ENCODE measurements around the gene C12orf42. TPM values are rescaled to one million over a fixed set of nuclear protein-coding genes. Genes with fewer than 3 reads are reported as not detected.

Gene C12orf42
- total and polyA plus RNA-seq, 4 donors: 0.14 to 0.17 TPM; not detected in 2

DNA sequence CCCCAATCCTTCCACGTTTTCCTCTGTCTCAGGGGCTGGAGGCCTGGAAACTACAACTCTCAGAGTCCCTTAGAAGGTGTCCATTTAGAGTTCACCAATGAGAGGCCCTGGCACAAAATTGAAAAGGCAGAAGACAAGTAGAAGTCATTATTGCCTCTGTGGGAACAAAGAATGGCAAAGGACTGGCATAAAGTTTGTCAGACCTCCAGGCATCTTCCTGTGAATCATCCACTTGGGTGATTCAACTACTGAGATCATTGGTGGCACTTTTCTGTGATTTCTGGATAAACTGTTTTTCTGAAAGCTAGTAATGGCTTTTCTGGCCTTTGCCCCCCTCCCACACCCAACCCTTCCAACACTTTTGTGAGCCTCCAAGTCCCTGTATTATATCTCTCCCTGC, 42.6 kb upstream of the C12orf42 start (continued):
- TF ChIP-seq HNF4G (IDR thresholded peaks at IDR 0.05) (no peak), GABPA (IDR thresholded peaks at IDR 0.05 in 1 of 2, conservative IDR thresholded peaks at IDR 0.05 in 1 of 2) (no peak), HNF4A (conservative IDR thresholded peaks at IDR 0.05) (no peak), YY1 (IDR thresholded peaks at IDR 0.05) (no peak)
- TF ChIP-seq, protein P1, sequence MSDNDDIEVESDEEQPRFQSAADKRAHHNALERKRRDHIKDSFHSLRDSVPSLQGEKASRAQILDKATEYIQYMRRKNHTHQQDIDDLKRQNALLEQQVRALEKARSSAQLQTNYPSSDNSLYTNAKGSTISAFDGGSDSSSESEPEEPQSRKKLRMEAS (IDR thresholded peaks at IDR 0.05): no peak

DNA sequence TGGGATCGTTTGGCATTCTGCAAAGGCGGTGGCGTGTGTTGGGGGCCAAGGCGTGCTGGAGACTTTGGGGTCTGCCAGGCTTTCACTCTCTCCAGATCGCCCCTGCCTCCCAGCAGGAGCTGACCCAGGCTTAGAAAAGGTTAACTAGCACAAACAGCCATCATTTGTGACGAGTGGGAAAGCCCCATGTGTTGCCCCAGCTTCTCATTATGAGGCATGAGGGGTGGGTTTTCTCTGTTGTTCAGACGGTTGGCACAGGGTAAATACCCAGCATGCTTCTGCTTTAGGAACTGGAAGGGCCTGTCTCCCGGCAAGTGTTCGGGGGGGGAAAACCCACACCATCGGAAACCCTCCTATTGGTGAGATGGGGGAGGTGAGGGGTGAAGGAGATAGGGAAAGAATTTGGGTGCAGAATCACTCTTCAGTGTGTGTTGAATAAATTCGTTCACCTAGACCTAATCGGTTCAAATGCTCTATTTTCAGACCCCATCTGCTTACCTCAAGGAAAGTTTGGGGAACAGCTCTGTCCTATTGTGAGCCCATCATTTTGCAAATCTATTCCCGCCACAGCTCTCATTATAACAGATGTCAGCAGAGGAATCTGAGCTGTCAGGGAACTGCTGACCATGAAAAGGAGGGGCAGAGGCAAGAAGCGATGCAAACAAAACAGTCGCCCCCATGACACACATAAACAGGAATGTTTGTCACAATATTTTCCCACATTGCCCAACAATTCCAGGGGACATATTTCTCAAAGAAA, 34.7 kb upstream of the C12orf42 start:
- TF ChIP-seq RAD21 (IDR thresholded peaks at IDR 0.05): no peak
- H3K9me3 ChIP-seq (ENCODE audit: control insufficient read depth in 4 of 4, low read length in 3 of 4): no peaks in the 10 kb centered on the region
- DNase-seq (ENCODE audit: low spot score): no peak
- H3K9ac ChIP-seq (ENCODE audit: low read depth in 1 of 2, low read length in 2 of 2): no peak overlapping the region
- no peaks in the 10 kb centered on the region for H3K4me1 ChIP-seq (ENCODE audit: control insufficient read depth in 4 of 4, insufficient read depth in 4 of 4, low read length in 3 of 4)
- H3K27ac ChIP-seq (ENCODE audit: low read depth in 1 of 2, low read length in 2 of 2): no peak overlapping the region
- H3K4me3 ChIP-seq (ENCODE audit: low read depth in 1 of 3, low read length in 3 of 3): no peak overlapping the region
- no peaks in the 10 kb centered on the region for H3K36me3 ChIP-seq (ENCODE audit: control insufficient read depth in 4 of 4, insufficient read depth in 3 of 4, low read depth in 1 of 4, low read length in 3 of 4)
- peaks cover 0 to 3% (median 0%) of the 10 kb centered on the region in 4 donors for H3K27me3 ChIP-seq (ENCODE audit: control insufficient read depth in 4 of 4, insufficient read depth in 4 of 4, low read length in 3 of 4)
- WGBS: 50% methylated on average over 15 of the region's 15 CpGs

DNA sequence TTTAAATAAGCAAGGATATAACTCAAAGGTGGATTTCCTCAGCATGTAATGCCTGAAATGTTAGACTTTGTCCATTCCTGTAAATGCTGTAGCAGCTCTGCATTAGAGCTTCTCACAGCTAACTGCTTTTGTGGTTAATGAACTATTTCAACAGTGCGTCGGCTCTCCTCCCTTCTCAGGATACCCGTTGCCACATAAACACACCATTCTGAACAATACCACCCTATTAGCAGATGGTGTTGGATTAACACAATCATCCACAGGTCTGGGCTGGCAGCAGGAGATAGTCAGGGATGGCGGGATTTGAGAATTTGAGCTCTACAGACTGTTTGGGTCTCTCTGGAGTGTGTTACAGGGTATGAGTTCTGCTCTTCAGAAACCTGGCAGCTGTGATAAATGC, 33.5 kb upstream of the C12orf42 start:
- 49% methylated on average over 4 of the region's 4 CpGs for WGBS
- TF ChIP-seq, protein P1 (IDR thresholded peaks at IDR 0.05): no peak
- Histone ChIP-seq H3K9ac (ENCODE audit: low read depth in 1 of 2, low read length in 2 of 2) (no peak overlapping the region), H3K4me3 (ENCODE audit: low read depth in 1 of 3, low read length in 3 of 3) (no peak overlapping the region), H3K36me3 (ENCODE audit: control insufficient read depth in 4 of 4, insufficient read depth in 3 of 4, low read depth in 1 of 4, low read length in 3 of 4) (no peaks in the 10 kb centered on the region), H3K27me3 (ENCODE audit: control insufficient read depth in 4 of 4, insufficient read depth in 4 of 4, low read length in 3 of 4) (peaks cover 0 to 3% (median 0%) of the 10 kb centered on the region in 4 donors), H3K4me1 (ENCODE audit: control insufficient read depth in 4 of 4, insufficient read depth in 4 of 4, low read length in 3 of 4) (no peaks in the 10 kb centered on the region), H3K27ac (ENCODE audit: low read depth in 1 of 2, low read length in 2 of 2) (no peak overlapping the region), H3K9me3 (ENCODE audit: control insufficient read depth in 4 of 4, low read length in 3 of 4) (no peaks in the 10 kb centered on the region)
- DNase-seq (ENCODE audit: low spot score): no peak

DNA sequence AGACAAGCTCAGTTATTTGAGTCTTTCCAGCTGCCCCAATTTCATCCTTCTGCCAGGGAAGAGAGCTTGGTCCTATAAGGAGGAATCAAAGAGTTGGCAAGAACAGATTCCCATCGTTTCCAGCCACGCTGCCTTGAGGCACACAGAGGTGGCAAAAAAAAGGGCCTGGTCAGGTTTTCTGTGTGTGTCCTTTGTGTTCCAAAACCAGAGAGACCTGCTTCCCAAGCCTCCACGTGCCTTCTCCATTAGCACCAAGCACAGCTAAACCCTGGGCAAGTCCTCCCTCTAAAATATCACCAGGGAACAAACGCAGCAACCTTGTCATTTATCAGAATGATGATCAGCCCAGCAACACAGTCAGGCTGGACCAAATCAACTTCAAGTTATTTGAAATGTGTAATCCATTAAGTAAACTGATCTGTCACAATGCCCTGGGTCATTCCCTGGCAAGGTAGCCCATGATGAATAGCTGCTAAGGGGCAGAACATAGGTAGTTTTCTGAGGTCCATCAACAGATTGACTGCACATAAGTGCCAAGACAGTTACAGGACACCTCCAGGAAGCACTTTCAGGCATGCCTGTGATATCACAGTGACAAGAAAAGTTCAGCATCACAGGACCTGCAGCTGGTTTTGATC, 28.6 kb upstream of the C12orf42 start:
- TF ChIP-seq, protein P2, sequence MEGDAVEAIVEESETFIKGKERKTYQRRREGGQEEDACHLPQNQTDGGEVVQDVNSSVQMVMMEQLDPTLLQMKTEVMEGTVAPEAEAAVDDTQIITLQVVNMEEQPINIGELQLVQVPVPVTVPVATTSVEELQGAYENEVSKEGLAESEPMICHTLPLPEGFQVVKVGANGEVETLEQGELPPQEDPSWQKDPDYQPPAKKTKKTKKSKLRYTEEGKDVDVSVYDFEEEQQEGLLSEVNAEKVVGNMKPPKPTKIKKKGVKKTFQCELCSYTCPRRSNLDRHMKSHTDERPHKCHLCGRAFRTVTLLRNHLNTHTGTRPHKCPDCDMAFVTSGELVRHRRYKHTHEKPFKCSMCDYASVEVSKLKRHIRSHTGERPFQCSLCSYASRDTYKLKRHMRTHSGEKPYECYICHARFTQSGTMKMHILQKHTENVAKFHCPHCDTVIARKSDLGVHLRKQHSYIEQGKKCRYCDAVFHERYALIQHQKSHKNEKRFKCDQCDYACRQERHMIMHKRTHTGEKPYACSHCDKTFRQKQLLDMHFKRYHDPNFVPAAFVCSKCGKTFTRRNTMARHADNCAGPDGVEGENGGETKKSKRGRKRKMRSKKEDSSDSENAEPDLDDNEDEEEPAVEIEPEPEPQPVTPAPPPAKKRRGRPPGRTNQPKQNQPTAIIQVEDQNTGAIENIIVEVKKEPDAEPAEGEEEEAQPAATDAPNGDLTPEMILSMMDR (IDR thresholded peaks at IDR 0.05; ENCODE audit: low read depth, low read length, missing input control): no peak
- TF ChIP-seq RAD21 (IDR thresholded peaks at IDR 0.05) (no peak), FOXA2 (IDR thresholded peaks at IDR 0.05) (no peak), YY1 (IDR thresholded peaks at IDR 0.05) (no peak), TAF1 (conservative IDR thresholded peaks at IDR 0.05) (no peak), FOXA1 (IDR thresholded peaks at IDR 0.05) (no peak), GABPA (IDR thresholded peaks at IDR 0.05 in 1 of 2, conservative IDR thresholded peaks at IDR 0.05 in 1 of 2) (no peak), NR2F2 (IDR thresholded peaks at IDR 0.05) (no peak), EGR1 (IDR thresholded peaks at IDR 0.05; ENCODE audit: low read depth in 2 of 2) (no peak), HNF4A (conservative IDR thresholded peaks at IDR 0.05) (no peak)
- TF ChIP-seq, protein P3, sequence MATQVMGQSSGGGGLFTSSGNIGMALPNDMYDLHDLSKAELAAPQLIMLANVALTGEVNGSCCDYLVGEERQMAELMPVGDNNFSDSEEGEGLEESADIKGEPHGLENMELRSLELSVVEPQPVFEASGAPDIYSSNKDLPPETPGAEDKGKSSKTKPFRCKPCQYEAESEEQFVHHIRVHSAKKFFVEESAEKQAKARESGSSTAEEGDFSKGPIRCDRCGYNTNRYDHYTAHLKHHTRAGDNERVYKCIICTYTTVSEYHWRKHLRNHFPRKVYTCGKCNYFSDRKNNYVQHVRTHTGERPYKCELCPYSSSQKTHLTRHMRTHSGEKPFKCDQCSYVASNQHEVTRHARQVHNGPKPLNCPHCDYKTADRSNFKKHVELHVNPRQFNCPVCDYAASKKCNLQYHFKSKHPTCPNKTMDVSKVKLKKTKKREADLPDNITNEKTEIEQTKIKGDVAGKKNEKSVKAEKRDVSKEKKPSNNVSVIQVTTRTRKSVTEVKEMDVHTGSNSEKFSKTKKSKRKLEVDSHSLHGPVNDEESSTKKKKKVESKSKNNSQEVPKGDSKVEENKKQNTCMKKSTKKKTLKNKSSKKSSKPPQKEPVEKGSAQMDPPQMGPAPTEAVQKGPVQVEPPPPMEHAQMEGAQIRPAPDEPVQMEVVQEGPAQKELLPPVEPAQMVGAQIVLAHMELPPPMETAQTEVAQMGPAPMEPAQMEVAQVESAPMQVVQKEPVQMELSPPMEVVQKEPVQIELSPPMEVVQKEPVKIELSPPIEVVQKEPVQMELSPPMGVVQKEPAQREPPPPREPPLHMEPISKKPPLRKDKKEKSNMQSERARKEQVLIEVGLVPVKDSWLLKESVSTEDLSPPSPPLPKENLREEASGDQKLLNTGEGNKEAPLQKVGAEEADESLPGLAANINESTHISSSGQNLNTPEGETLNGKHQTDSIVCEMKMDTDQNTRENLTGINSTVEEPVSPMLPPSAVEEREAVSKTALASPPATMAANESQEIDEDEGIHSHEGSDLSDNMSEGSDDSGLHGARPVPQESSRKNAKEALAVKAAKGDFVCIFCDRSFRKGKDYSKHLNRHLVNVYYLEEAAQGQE (IDR thresholded peaks at IDR 0.05): no peak
- TF ChIP-seq, protein P1 (IDR thresholded peaks at IDR 0.05): no peak
- TF ChIP-seq, protein P4, sequence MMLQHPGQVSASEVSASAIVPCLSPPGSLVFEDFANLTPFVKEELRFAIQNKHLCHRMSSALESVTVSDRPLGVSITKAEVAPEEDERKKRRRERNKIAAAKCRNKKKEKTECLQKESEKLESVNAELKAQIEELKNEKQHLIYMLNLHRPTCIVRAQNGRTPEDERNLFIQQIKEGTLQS (IDR thresholded peaks at IDR 0.05): no peak
- TF ChIP-seq, protein P5, sequence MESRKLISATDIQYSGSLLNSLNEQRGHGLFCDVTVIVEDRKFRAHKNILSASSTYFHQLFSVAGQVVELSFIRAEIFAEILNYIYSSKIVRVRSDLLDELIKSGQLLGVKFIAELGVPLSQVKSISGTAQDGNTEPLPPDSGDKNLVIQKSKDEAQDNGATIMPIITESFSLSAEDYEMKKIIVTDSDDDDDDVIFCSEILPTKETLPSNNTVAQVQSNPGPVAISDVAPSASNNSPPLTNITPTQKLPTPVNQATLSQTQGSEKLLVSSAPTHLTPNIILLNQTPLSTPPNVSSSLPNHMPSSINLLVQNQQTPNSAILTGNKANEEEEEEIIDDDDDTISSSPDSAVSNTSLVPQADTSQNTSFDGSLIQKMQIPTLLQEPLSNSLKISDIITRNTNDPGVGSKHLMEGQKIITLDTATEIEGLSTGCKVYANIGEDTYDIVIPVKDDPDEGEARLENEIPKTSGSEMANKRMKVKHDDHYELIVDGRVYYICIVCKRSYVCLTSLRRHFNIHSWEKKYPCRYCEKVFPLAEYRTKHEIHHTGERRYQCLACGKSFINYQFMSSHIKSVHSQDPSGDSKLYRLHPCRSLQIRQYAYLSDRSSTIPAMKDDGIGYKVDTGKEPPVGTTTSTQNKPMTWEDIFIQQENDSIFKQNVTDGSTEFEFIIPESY (IDR thresholded peaks at IDR 0.05): no peak
- WGBS: 68% methylated on average over 4 of the region's 4 CpGs

More for the DNA sequence above, 28.6 kb upstream of the C12orf42 start:
- H3K36me3 ChIP-seq (ENCODE audit: control insufficient read depth in 4 of 4, insufficient read depth in 3 of 4, low read depth in 1 of 4, low read length in 3 of 4): no peaks in the 10 kb centered on the region
- peaks cover 0 to 2% (median 0%) of the 10 kb centered on the region in 4 donors for H3K27me3 ChIP-seq (ENCODE audit: control insufficient read depth in 4 of 4, insufficient read depth in 4 of 4, low read length in 3 of 4)
- no peaks in the 10 kb centered on the region for H3K9me3 ChIP-seq (ENCODE audit: control insufficient read depth in 4 of 4, low read length in 3 of 4)
- H3K4me3 ChIP-seq (ENCODE audit: low read depth in 1 of 3, low read length in 3 of 3): no peak overlapping the region
- no peaks in the 10 kb centered on the region for H3K4me1 ChIP-seq (ENCODE audit: control insufficient read depth in 4 of 4, insufficient read depth in 4 of 4, low read length in 3 of 4)
- DNase-seq (ENCODE audit: low spot score): no peak
- H3K27ac ChIP-seq (ENCODE audit: low read depth in 1 of 2, low read length in 2 of 2): no peak overlapping the region
- H3K9ac ChIP-seq (ENCODE audit: low read depth in 1 of 2, low read length in 2 of 2): no peak overlapping the region

Data from liver (tissue), 9 donors.